Left renal cortex interstitium (tissue), 4 donors: ENCODE measurements around the gene OARD1. TPM values are rescaled to one million over a fixed set of nuclear protein-coding genes. Genes with fewer than 3 reads are reported as not detected.
"Not testable (repeated sequence)": the region's sequence is repeated elsewhere in the genome, so short reads cannot be mapped to it uniquely, and the experiment has no call there.

ENCODE experiments used
- DNase-seq, 4 donors: peaks; one replicate each; pipeline ENCODE4 v3.0.0-alpha.2; 2013; ENCODE audit warnings: low read depth in 4 of 4, low spot score in 2 of 4, missing footprints in 1 of 4
- polyA plus RNA-seq, 4 donors: library from polyadenylated mRNA; unstranded; fragments of 120-200 nt; gene quantifications; one replicate each; pipeline ENCODE4 v1.2.1, GENCODE V29; 2013; ENCODE audit not compliant: insufficient read length in 4 of 4

Gene OARD1
- polyA plus RNA-seq, result 10 to 100 TPM; 52.3 to 71.3 (median 57.8) TPM

DNA sequence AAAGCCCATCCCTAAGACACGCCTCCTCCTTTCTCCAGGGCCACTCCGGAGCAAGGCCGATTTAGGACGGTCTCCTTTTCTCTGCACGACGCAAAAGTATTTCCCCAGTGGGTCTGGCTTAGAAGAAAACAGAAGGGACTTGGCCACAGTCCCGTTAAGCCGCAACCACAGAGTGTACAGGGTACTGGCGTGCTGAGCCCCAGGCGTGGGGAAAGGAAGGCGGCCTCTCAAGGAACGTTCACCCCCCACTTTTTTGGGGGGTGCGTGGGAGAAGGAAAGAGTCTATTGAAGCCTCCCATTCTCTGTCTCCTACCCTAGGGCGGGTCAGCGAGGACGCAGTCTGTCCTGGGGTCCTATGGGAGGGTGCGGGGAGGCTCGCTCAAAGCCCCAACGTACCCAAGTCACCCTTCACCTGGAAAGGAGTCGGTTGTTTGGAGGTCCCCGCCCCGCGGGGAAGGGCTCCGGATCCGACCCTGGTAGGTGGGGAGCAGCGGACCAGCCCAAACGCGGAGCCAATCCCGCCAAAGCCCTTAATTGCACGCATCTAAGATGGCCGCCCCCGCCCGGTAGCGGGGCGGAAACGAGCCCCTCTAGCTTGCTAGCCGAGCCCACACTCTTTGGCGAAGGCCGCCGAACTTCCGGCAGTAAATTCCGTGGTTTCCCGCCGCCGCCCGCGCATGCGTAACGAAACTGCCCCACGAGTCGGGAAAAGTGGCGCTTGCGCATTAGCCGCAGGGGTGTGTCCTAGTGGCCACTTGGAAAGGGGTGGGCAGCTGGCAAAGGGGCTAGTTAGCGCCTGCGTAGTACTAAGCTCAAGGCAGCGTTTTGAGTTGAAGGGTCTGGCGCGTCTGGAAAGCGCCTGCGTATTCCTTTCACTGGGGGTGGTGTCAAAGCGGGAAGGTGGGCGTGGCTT is at the start of gene OARD1:
Gene OARD1 (minus strand): TSS at position 434 of the 913 bp plus-strand sequence. CDS start 722 bp downstream, outside the sequence.
- peak; percentile 98 to 100 (median 99) for DNase-seq

DNA sequence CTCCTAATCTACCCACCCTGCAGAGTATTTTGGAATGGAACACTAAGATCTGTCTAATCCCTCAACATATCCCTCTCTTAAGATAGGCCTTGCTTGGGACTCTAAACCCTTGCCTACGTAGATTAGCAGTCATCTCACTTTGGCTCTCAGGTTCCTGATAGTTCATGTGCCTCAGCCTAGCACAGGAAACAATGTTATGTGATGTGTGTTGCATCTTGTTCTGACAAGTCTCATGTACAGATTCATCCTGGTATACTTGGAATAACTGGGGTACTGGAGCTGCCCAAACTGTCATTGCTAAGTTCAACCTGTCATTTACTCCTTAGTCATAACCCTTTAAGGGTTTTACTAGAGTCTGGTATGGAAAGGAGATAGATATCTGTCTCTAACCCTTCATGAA is 47.9 kb upstream of the OARD1 start:
- no peak for DNase-seq

DNA sequence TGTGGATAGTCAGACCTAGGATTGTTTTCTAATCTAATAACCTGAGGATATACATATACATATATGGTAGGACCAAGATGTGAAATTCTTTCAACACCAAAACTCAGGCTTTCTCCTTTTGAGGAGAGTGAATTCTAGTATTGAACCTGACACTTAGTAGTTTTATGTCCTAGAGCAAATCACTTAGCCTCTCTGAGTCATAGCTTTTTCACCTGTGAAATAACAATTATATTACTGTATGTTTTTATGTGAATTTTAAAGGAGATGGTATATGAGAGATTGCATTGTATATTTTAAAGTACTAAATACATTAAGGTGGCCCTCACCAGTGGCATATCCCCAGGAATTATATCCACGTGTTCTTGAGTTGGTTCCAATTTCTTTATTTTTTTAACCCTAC is 47.4 kb upstream of the OARD1 start:
- DNase-seq, result no peak

DNA sequence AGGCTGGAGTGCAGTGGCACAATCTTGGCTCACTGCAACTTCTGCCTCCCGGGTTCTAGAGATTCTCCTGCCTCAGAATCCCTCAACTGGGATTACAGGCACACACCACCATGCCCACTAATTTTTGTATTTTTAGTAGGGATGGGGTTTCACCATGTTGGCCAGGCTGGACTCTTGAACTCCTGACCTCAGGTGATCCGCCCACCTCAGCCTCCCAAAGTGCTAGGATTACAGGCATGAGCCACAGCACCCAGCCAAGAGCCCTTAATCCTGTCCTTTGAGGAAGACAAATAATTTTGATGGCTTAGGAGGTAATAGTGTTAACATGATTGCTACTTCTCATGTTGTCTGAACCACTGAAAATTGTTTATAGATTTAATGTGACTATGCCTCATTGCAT is 42.9 kb upstream of the OARD1 start:
- not testable (repeated sequence) for DNase-seq

- no peak for DNase-seq
These were observed 38.9 kb upstream of the OARD1 start for GRCh38 chr6:41111017-41111416.

GRCh38 chr6:41103847-41104246 is 31.7 kb upstream of the OARD1 start:
- DNase-seq, result no peak

GRCh38 chr6:41100871-41101287 is 28.7 kb upstream of the OARD1 start:
- no peak for DNase-seq

- DNase-seq, result no peak
These were observed 26.2 kb upstream of the OARD1 start for GRCh38 chr6:41098366-41098765.

GRCh38 chr6:41097467-41098090 is 25.4 kb upstream of the OARD1 start:
- no peak for DNase-seq

DNA sequence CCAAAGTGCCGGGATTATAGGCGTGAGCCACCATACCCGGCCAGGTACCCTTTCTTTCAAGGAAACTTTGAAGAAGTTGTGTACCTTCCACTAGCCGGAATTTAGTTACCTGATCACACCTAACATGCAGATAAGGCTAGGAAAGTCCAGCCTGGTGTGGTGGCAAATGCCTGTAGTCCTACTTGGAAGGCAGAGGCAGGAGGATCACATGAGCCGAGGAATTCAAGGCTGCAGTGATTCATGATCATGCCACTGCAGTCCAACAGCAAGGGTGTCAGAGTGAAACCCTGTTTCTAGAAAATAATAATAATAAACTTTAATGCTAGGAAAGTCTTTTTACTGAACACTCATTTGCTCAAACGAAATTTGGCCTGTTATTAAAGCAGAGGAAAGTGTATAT is 21.6 kb upstream of the OARD1 start:
- DNase-seq, result no peak

DNA sequence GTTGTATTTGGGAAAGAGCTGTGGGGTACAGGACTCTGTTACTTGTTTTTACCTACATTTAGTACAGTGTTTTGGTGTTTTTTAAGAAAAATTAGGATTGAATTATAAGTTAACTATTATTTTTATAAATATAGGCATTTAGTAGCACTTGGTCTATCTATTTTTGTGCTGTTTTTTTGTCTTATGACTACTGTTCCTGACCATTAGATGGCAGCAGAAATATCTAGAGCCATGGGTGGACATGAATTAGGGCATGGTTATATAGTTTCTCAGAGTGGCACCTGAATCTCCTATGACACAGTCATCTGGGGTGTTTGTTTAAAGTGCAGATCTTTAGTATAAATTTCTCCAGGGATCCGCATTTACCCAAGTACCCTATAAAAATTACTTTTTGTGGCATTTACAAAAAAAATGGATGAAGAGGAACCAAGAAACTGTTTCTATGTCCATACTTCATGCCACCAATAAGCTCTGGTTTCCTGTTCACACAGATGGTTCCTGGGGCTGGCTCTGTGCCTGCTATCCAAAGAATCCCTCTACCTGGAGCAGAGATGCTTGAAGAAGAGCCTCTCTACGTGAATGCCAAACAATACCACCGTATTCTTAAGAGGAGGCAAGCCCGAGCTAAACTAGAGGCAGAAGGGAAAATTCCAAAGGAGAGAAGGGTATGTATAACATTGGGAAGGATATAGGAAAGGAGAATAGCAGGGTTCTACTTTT is 20.4 kb upstream of the OARD1 start:
- DNase-seq, result no peak

DNA sequence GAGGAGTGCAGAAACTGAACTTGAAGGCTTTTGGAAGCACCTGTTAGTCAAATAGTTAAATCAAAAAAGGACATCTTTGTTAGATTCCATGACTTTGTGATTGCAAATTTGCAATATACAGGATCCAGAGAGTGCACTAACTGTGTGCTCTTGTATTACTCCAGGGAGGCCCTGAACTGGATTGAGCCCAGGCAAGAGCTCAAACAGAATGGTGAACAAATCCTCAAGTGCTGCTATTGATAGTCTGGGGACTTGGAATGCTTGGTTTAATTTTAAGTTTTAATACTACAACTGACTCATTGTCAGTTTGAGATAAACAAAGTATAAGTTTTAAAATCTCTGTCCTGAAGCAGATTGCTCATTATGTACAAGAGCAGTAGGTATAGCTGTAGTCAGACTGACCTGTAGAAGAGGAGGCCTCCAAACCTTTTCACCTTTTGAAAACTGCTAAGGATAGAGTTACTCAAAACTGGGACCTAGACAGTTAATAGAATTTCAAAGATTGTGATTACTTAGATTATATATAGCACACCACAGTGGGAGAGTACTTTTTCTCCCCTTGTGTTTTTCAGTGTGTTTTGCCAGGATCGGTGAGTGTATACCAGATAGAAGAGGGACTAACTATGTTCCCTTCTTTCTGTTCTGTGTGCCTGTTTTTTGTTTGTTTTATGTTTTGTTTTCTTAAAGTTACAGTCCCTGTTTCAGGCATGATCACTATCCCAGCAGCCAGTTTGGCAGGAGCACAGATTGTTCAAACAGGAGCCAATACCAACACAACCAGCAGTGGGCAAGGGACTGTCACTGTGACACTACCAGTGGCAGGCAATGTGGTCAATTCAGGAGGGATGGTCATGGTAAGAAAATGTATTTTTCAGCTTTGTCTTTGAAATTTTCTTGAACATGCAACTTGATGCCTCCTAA is 18.9 kb upstream of the OARD1 start:
- no peak for DNase-seq

- DNase-seq, result no peak
These were observed 16.3 kb upstream of the OARD1 start for GRCh38 chr6:41088451-41088850.

GRCh38 chr6:41085182-41085581 is 13.0 kb upstream of the OARD1 start:
- DNase-seq, result no peak

DNA sequence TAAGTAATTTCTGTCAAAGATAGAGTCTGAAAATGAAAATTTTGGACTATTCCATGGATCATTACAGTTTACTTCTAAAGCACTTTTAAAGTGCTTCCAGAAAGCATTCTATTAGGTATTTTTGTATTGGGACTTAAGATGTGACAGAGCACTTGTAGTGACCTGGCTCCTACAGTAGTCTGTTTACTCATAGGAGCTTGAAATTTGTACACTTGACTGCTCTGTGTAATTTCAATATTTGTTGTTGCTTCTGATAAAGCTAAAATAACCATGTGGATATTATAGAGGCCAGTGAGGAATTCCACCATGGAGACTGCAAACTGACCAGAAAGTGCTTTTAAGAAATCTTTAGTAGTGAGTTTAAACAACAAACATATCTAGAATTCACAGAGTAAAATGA is 10.9 kb upstream of the OARD1 start:
- DNase-seq, result no peak

- no peak for DNase-seq
These were observed 8.5 kb upstream of the OARD1 start for GRCh38 chr6:41080621-41081020.

DNA sequence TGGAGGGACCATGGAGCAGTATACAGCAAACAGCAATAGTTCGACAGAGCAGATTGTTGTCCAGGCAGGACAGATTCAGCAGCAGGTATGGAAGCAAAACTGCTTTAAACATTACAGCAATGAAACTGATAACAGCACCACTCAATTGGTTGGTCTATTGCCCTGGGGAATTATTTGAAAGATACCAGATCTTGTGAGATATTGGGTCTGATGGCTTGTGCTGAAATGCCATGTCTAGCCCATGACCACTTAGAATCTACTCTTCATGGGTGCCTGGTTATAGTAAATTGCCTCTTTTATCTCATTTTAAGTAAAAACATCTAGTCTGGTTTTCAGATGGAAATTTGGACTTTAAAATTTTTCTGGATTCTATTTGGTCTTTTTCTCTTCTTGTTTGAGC is 6.9 kb upstream of the OARD1 start:
- no peak for DNase-seq

DNA sequence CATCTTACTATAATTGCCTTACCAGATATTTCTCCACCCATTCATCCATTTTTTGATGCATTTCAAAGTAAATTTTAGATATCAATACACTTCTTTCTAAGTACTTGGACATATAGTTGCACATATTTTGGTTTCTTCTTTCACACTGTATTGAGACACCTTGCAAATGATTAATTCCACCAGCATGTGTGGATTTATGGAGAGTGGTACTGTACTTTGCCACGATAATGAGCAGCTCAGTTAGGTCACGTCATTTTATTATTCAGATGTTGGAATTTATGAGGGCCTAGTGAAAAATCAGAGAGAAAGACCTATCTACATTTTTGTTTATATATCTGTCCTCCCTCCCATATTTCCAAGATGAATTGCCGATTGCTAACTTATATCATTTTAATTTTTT is 5.9 kb upstream of the OARD1 start:
- DNase-seq, result no peak

- DNase-seq, result no peak
These were observed 5.4 kb upstream of the OARD1 start for GRCh38 chr6:41077536-41077935.
